ENCODE measurements around the gene CGB5.

Gene CGB5

DNA sequence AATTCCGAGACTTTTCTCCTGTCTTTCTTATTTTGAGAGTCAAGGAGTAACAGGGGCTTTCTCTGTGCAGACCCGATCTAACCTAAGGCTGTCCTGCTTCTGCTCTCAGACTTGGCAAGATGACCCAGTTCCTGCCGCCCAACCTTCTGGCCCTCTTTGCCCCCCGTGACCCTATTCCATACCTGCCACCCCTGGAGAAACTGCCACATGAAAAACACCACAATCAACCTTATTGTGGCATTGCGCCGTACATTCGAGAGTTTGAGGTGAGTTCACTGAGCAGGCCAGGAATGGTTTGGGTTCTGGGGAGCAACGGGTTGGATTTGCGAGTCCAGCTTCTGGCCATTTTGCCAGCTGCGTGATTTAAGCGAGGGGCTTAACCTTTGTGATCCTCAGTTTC is 42.6 kb downstream of the CGB5 start:
- DNase-seq (ENCODE audit: low read depth) = no peak

GRCh38 chr19:49091391-49092038 is 47.9 kb downstream of the CGB5 start:
- DNase-seq (ENCODE audit: low read depth) = no peak

DNA sequence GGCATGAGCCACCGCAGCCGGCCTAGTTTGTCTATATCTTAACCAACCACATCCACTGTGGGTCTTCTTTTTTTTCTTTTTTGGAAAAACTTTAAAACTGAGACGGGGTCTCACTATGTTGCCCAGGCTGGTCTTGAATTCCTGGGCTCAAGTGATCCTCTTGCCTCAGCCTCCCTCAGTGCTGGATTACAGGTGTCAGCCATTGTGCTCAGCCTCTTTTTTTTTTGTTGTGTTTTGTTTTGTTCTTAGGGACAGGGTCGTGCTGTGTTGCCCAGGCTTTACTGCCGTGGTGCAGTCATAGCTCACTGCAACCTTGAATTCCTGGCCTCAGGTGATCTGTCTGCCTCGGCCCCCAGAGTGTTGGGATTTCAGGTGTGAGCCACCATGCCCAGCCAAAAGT is 49.0 kb downstream of the CGB5 start:
- no peak for DNase-seq (ENCODE audit: low read depth)

Data from fibroblast of the conjunctiva (primary cell).